Cardiac fibroblast (primary cell): ENCODE results near the gene CDNF.

Experiments
- DNase-seq, 2 donors: peaks; one replicate each; pipeline versions ENCODE4 v3.0.0 to v3.0.0-alpha.2; 2010; ENCODE audit warnings: low read depth in 2 of 2
- H3K4me3 ChIP-seq, 2 donors: replicated peaks in 1 of 2; 1 replicate in 1 of 2; 2 replicates in 1 of 2; pipeline ENCODE4 v1.5.1; 2011; ENCODE audit warnings: low read depth in 2 of 2, low read length in 2 of 2, mild to moderate bottlenecking in 2 of 2, moderate library complexity in 1 of 2
- CTCF ChIP-seq: IDR thresholded peaks from one replicate; pipeline ENCODE4 v1.5.1; 2011; ENCODE audit warnings: low read depth, mild to moderate bottlenecking, low read length, inconsistent platforms

The CDNF gene

DNA sequence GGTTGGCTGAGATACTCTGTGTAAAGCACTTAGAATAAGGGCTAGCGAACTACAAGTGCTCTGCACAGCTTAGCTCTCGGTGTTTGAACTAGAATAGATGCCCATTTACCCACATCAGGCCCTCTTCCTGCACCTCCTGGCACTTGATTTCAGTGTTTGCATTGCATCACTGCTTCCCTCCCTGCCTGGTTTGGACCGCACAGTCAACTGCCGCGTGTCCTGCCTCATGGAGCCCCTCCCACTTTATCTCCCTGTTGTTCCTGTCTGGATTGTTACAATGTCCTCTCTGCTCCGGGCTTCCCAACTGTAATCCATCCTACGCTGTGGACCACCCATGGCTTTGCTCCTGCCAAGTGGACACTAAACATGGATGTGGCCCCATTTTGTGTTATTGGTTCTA, 65.4 kb downstream of the CDNF start:
- H3K4me3 ChIP-seq = no peak overlapping the region
- peak in 1 of 2 donors; percentile 12 for DNase-seq
- no peak for TF ChIP-seq CTCF

DNA sequence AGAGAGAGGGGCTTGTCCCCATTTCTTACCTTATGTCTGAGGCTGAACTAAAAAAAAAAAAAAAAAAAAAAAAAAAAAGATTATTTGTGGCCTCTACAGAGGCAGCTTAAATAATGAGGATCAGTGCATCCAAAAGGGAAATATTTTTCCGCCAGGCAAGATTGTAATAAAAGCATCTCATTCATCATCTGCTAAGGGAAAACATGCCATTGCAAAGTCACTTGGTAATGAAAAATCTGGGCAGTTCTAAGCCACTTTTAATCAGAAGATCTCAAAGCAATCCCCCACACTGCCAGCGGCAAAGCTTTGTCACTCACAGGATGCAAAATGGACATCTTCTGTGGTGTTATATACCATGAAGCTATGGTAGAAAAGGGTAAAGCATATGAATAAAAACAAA, 66.9 kb downstream of the CDNF start:
- TF ChIP-seq CTCF = no peak
- H3K4me3 ChIP-seq = no peak overlapping the region
- no peak for DNase-seq
